Measurements from ENCODE around the gene PRR15L. TPM values are rescaled to one million over a fixed set of nuclear protein-coding genes. Genes with fewer than 3 reads are reported as not detected.
A peak's percentile ranks its signal among the peaks of the same experiment; 100 is the strongest.
"Not testable (repeated sequence)": the region's sequence is repeated elsewhere in the genome, so short reads cannot be mapped to it uniquely, and the experiment has no call there.

PRR15L gene
- total and polyA plus RNA-seq, 2 donors (not counting 1 experiment from before 2014, with no cell fraction given) = not detected

DNA sequence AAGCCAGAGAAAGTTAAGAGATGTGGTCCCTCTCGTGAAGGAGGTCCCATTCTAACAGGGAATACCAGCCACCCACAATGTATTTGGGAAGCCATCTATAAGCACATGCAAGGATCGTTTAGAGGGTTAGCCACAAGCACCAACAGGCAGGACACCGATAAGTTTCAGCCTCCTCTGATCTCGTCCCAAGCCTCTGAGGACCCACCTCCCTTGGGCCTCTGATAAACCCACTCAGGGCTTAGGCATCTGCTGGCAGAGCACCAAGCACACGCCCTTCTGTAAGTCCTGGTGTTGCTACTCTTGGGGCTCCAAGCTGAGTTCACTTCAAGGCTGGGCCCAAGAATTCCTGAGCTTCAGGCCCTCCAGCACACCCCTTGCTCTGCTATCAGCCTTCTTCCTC is 21.7 kb downstream of the PRR15L start:
- no peaks in the 10 kb centered on the region for H3K9me3 ChIP-seq (ENCODE audit: control insufficient read depth, insufficient read depth, low read depth, low read length)
- peak overlapping the region; percentile 51 for H3K4me2 ChIP-seq (ENCODE audit: extremely low read depth, insufficient read depth, low read length)
- H2AFZ ChIP-seq (ENCODE audit: low read length) = no peak overlapping the region

DNA sequence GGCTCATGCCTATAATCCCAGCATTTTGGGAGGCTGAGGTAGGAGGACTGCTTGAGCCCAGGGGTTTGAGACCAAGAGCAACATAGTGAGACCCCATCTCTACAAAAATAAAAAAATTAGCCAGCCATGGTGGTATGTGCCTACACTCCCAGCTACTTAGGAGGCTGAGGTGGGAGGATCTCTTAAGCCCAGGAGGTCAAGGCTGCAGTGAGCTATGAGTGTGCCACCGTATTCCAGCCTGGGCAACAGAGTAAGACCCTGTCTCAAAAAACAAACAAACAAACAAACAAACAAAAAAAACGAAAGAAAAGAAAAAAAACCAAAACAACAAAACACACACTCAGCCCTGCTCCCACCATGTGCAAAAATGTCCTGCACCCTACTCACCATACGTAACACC is 22.2 kb downstream of the PRR15L start:
- H3K27me3 ChIP-seq (ENCODE audit: control insufficient read depth, insufficient read depth, low read length); H4K20me1 ChIP-seq (ENCODE audit: control insufficient read depth, extremely low read depth, insufficient read depth, low read length); H3K27ac ChIP-seq (ENCODE audit: insufficient read depth, low read length); H2AFZ ChIP-seq (ENCODE audit: low read length); H3K36me3 ChIP-seq (ENCODE audit: control insufficient read depth, insufficient read depth, low read length); H3K79me2 ChIP-seq (ENCODE audit: control insufficient read depth, insufficient read depth, low read length); H3K4me3 ChIP-seq (replicated peaks in 1 of 4; ENCODE audit: control extremely low read depth in 1 of 4, insufficient read depth in 1 of 4, low read depth in 3 of 4, low read length in 4 of 4); H3K9me3 ChIP-seq (ENCODE audit: control insufficient read depth, insufficient read depth, low read depth, low read length); H3K4me1 ChIP-seq (ENCODE audit: control insufficient read depth, extremely low read depth, insufficient read depth, low read length); H3K9ac ChIP-seq (ENCODE audit: insufficient read depth, low read length); DNase-seq (ENCODE audit: low read depth in 2 of 2): not testable (repeated sequence)
- peak overlapping the region; percentile 51 for H3K4me2 ChIP-seq (ENCODE audit: extremely low read depth, insufficient read depth, low read length)

More for the DNA sequence above, 21.7 kb downstream of the PRR15L start:
- TF ChIP-seq, protein P1, sequence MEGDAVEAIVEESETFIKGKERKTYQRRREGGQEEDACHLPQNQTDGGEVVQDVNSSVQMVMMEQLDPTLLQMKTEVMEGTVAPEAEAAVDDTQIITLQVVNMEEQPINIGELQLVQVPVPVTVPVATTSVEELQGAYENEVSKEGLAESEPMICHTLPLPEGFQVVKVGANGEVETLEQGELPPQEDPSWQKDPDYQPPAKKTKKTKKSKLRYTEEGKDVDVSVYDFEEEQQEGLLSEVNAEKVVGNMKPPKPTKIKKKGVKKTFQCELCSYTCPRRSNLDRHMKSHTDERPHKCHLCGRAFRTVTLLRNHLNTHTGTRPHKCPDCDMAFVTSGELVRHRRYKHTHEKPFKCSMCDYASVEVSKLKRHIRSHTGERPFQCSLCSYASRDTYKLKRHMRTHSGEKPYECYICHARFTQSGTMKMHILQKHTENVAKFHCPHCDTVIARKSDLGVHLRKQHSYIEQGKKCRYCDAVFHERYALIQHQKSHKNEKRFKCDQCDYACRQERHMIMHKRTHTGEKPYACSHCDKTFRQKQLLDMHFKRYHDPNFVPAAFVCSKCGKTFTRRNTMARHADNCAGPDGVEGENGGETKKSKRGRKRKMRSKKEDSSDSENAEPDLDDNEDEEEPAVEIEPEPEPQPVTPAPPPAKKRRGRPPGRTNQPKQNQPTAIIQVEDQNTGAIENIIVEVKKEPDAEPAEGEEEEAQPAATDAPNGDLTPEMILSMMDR (conservative IDR thresholded peaks at IDR 0.05 in 1 of 2, IDR thresholded peaks at IDR 0.05 in 1 of 2; ENCODE audit: low read depth in 1 of 2, low read length in 2 of 2) = no peak
- TF ChIP-seq EZH2 (IDR thresholded peaks at IDR 0.05; ENCODE audit: low read length, missing control alignments) = no peak
- Histone ChIP-seq H3K36me3 (ENCODE audit: control insufficient read depth, insufficient read depth, low read length) (no peaks in the 10 kb centered on the region), H4K20me1 (ENCODE audit: control insufficient read depth, extremely low read depth, insufficient read depth, low read length) (no peaks in the 10 kb centered on the region), H3K9ac (ENCODE audit: insufficient read depth, low read length) (no peak overlapping the region), H3K27me3 (ENCODE audit: control insufficient read depth, insufficient read depth, low read length) (no peaks in the 10 kb centered on the region), H3K4me1 (ENCODE audit: control insufficient read depth, extremely low read depth, insufficient read depth, low read length) (peaks cover 6% of the 10 kb centered on the region), H3K79me2 (ENCODE audit: control insufficient read depth, insufficient read depth, low read length) (no peaks in the 10 kb centered on the region), H3K4me3 (replicated peaks in 1 of 4; ENCODE audit: control extremely low read depth in 1 of 4, insufficient read depth in 1 of 4, low read depth in 3 of 4, low read length in 4 of 4) (no peak overlapping the region), H3K27ac (ENCODE audit: insufficient read depth, low read length) (no peak overlapping the region)
- DNase-seq (ENCODE audit: low read depth in 2 of 2) = peak; percentile 53 to 89

- H3K27ac ChIP-seq (ENCODE audit: insufficient read depth, low read length) = no peak overlapping the region
- no peak for TF ChIP-seq EZH2 (IDR thresholded peaks at IDR 0.05; ENCODE audit: low read length, missing control alignments)
- TF ChIP-seq, protein P1 (conservative IDR thresholded peaks at IDR 0.05 in 1 of 2, IDR thresholded peaks at IDR 0.05 in 1 of 2; ENCODE audit: low read depth in 1 of 2, low read length in 2 of 2) = no peak
- H3K4me2 ChIP-seq (ENCODE audit: extremely low read depth, insufficient read depth, low read length) = no peak overlapping the region
- no peaks in the 10 kb centered on the region for H3K36me3 ChIP-seq (ENCODE audit: control insufficient read depth, insufficient read depth, low read length)
- no peaks in the 10 kb centered on the region for H4K20me1 ChIP-seq (ENCODE audit: control insufficient read depth, extremely low read depth, insufficient read depth, low read length)
- H2AFZ ChIP-seq (ENCODE audit: low read length) = no peak overlapping the region
- peak in 1 of 2 donors; percentile 44 for DNase-seq (ENCODE audit: low read depth in 2 of 2)
- H3K27me3 ChIP-seq (ENCODE audit: control insufficient read depth, insufficient read depth, low read length) = no peaks in the 10 kb centered on the region
- no peak overlapping the region for H3K9ac ChIP-seq (ENCODE audit: insufficient read depth, low read length)
- H3K9me3 ChIP-seq (ENCODE audit: control insufficient read depth, insufficient read depth, low read depth, low read length) = no peaks in the 10 kb centered on the region
- H3K4me1 ChIP-seq (ENCODE audit: control insufficient read depth, extremely low read depth, insufficient read depth, low read length) = peaks cover 5% of the 10 kb centered on the region
- H3K4me3 ChIP-seq (replicated peaks in 1 of 4; ENCODE audit: control extremely low read depth in 1 of 4, insufficient read depth in 1 of 4, low read depth in 3 of 4, low read length in 4 of 4) = no peak overlapping the region
- H3K79me2 ChIP-seq (ENCODE audit: control insufficient read depth, insufficient read depth, low read length) = no peaks in the 10 kb centered on the region
Measured at GRCh38 chr17:47934856-47935255, 22.8 kb downstream of the PRR15L start.
